Sigmoid colon (tissue), 4 donors: ENCODE results near the gene SLC9A9.

Experiments used
- EP300 ChIP-seq, 4 donors: sonication (generic); formaldehyde crosslinking; IDR thresholded peaks; one replicate each; pipeline ENCODE4 v1.6.1; 2017; ENCODE audit warnings: antibody characterized with exemption in 4 of 4
- POLR2A ChIP-seq, 2 donors: fragments of 450-650 bp; IDR thresholded peaks; one replicate each; pipeline ENCODE4 v1.6.1; 2016; ENCODE audit warnings: antibody characterized with exemption in 2 of 2, mild to moderate bottlenecking in 2 of 2, moderate library complexity in 2 of 2
- POLR2AphosphoS5 ChIP-seq, 4 donors: sonication (generic); formaldehyde crosslinking; IDR thresholded peaks; one replicate each; pipeline ENCODE4 v1.6.1; 2017; ENCODE audit warnings: antibody characterized with exemption in 4 of 4
- TF ChIP-seq, protein P1 (sequence below), 4 experiments: fragments of 450-650 bp in 3 of 4; fragments of 200-600 bp in 1 of 4; IDR thresholded peaks; one replicate each; pipeline ENCODE4 v1.5.1; 2016 to 2019; ENCODE audit warnings: antibody characterized with exemption in 4 of 4, mild to moderate bottlenecking in 3 of 4, moderate library complexity in 2 of 4

DNA sequence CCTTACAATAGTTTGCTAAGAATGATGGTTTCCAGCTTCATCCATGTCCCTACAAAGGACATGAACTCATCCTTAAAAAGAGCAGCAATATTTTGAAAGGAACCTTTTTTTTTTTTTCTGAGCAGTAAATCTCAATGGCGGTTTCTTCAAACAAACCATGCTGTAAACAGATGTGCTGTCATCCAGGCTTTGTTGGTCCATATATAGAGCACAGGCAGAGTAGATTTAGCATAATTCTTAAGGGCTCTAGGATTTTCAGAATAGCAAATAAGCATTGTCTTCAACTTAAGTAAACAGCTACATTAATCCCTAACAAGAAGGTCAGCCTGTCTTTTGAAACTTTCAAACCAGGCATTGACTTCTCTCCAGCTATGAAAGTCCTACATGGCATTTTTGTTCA is 334.2 kb downstream of the SLC9A9 start:
- no peak for TF ChIP-seq POLR2A (IDR thresholded peaks at IDR 0.05)
- TF ChIP-seq, protein P1, sequence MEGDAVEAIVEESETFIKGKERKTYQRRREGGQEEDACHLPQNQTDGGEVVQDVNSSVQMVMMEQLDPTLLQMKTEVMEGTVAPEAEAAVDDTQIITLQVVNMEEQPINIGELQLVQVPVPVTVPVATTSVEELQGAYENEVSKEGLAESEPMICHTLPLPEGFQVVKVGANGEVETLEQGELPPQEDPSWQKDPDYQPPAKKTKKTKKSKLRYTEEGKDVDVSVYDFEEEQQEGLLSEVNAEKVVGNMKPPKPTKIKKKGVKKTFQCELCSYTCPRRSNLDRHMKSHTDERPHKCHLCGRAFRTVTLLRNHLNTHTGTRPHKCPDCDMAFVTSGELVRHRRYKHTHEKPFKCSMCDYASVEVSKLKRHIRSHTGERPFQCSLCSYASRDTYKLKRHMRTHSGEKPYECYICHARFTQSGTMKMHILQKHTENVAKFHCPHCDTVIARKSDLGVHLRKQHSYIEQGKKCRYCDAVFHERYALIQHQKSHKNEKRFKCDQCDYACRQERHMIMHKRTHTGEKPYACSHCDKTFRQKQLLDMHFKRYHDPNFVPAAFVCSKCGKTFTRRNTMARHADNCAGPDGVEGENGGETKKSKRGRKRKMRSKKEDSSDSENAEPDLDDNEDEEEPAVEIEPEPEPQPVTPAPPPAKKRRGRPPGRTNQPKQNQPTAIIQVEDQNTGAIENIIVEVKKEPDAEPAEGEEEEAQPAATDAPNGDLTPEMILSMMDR (IDR thresholded peaks at IDR 0.05), result no peak
- TF ChIP-seq EP300 (IDR thresholded peaks at IDR 0.05), result no peak
- TF ChIP-seq POLR2AphosphoS5 (IDR thresholded peaks at IDR 0.05), result no peak
